Measurements from ENCODE around the gene STK39. TPM values are rescaled to one million over a fixed set of nuclear protein-coding genes. Genes with fewer than 3 reads are reported as not detected.

Gene STK39
- total RNA-seq, 1 donor from 2014 or later = 26.2 TPM

- Mint-ChIP-seq H3K9me3 (no peaks in the 10 kb centered on the region), H3K27me3 (peaks cover 7% of the 10 kb centered on the region), H3K4me3 (no peak overlapping the region), H3K27ac (no peak overlapping the region), H3K36me3 (no peaks in the 10 kb centered on the region), H3K4me1 (ENCODE audit: unreplicated experiment) (peaks cover 7% of the 10 kb centered on the region)
- TF ChIP-seq CTCF (conservative IDR thresholded peaks at IDR 0.05) = no peak
- DNase-seq (ENCODE audit: extremely low spot score, unreplicated experiment) = no peak
Measured at GRCh38 chr2:167925758-167926157, 321.6 kb downstream of the STK39 start.

GRCh38 chr2:167924556-167924955 is 322.8 kb downstream of the STK39 start:
- no peak for TF ChIP-seq CTCF (conservative IDR thresholded peaks at IDR 0.05)
- H3K27me3 Mint-ChIP-seq = peaks cover 6% of the 10 kb centered on the region
- no peak overlapping the region for H3K4me3 Mint-ChIP-seq
- H3K36me3 Mint-ChIP-seq = no peaks in the 10 kb centered on the region
- H3K9me3 Mint-ChIP-seq = no peaks in the 10 kb centered on the region
- peaks cover 7% of the 10 kb centered on the region for H3K4me1 Mint-ChIP-seq (ENCODE audit: unreplicated experiment)
- no peak overlapping the region for H3K27ac Mint-ChIP-seq
- no peak for DNase-seq (ENCODE audit: extremely low spot score, unreplicated experiment)

- H3K27ac Mint-ChIP-seq = no peak overlapping the region
- H3K4me1 Mint-ChIP-seq (ENCODE audit: unreplicated experiment) = no peaks in the 10 kb centered on the region
- no peaks in the 10 kb centered on the region for H3K27me3 Mint-ChIP-seq
- H3K4me3 Mint-ChIP-seq = no peak overlapping the region
- H3K9me3 Mint-ChIP-seq = peaks cover 5% of the 10 kb centered on the region
- no peaks in the 10 kb centered on the region for H3K36me3 Mint-ChIP-seq
- no peak for TF ChIP-seq CTCF (conservative IDR thresholded peaks at IDR 0.05)
- no peak for DNase-seq (ENCODE audit: extremely low spot score, unreplicated experiment)
Measured at GRCh38 chr2:167916756-167917155, 330.6 kb downstream of the STK39 start.

- DNase-seq (ENCODE audit: extremely low spot score, unreplicated experiment) = no peak
- no peaks in the 10 kb centered on the region for H3K36me3 Mint-ChIP-seq
- no peaks in the 10 kb centered on the region for H3K27me3 Mint-ChIP-seq
- H3K4me3 Mint-ChIP-seq = no peak overlapping the region
- no peak for TF ChIP-seq CTCF (conservative IDR thresholded peaks at IDR 0.05)
- peaks cover 5% of the 10 kb centered on the region for H3K9me3 Mint-ChIP-seq
- no peaks in the 10 kb centered on the region for H3K4me1 Mint-ChIP-seq (ENCODE audit: unreplicated experiment)
- H3K27ac Mint-ChIP-seq = no peak overlapping the region
Measured at GRCh38 chr2:167914969-167915368, 332.4 kb downstream of the STK39 start.

- Mint-ChIP-seq H3K9me3 (no peaks in the 10 kb centered on the region), H3K4me3 (no peak overlapping the region), H3K27me3 (no peaks in the 10 kb centered on the region), H3K4me1 (ENCODE audit: unreplicated experiment) (no peaks in the 10 kb centered on the region), H3K36me3 (no peaks in the 10 kb centered on the region), H3K27ac (no peak overlapping the region)
- no peak for DNase-seq (ENCODE audit: extremely low spot score, unreplicated experiment)
- no peak for TF ChIP-seq CTCF (conservative IDR thresholded peaks at IDR 0.05)
Measured at GRCh38 chr2:167908786-167909185, 338.6 kb downstream of the STK39 start.

GRCh38 chr2:167905668-167906067 is 341.7 kb downstream of the STK39 start:
- no peak overlapping the region for H3K4me3 Mint-ChIP-seq
- no peak for DNase-seq (ENCODE audit: extremely low spot score, unreplicated experiment)
- no peaks in the 10 kb centered on the region for H3K36me3 Mint-ChIP-seq
- H3K9me3 Mint-ChIP-seq = no peaks in the 10 kb centered on the region
- H3K27me3 Mint-ChIP-seq = no peaks in the 10 kb centered on the region
- no peak overlapping the region for H3K27ac Mint-ChIP-seq
- TF ChIP-seq CTCF (conservative IDR thresholded peaks at IDR 0.05) = no peak
- no peaks in the 10 kb centered on the region for H3K4me1 Mint-ChIP-seq (ENCODE audit: unreplicated experiment)
